HL-60 (cell line): ENCODE data around the gene FAM171A1.

ENCODE experiments used
- DNase-seq, 2 experiments: peaks; one replicate each; pipeline ENCODE4 v3.0.0-alpha.2; 2010 to 2020; ENCODE audit warnings: low read depth in 1 of 2, low spot score in 1 of 2
- H3K27ac ChIP-seq: fragments of 250-450 bp; sonication (Bioruptor Pico); replicated peaks from 2 replicates; pipeline ENCODE4 v1.5.1; 2020; ENCODE audit warnings: mild to moderate bottlenecking, moderate library complexity
- H3K27me3 ChIP-seq: fragments of 250-450 bp; sonication (Bioruptor Pico); 2 replicates; pipeline ENCODE4 v1.5.1; 2021; ENCODE audit warnings: mild to moderate bottlenecking, moderate library complexity; ENCODE audit not compliant: insufficient read depth, poor library complexity, severe bottlenecking
- H3K4me3 ChIP-seq: replicated peaks from 2 replicates; pipeline ENCODE4 v1.5.1; 2011; ENCODE audit warnings: mild to moderate bottlenecking, control low read depth, low read length; ENCODE audit not compliant: insufficient read depth
- GABPA ChIP-seq: IDR thresholded peaks from 2 replicates; pipeline ENCODE4 v1.6.1; 2012; ENCODE audit warnings: low read depth
- POLR2AphosphoS5 ChIP-seq: IDR thresholded peaks from 2 replicates; pipeline ENCODE4 v1.6.1; 2012; ENCODE audit warnings: low read depth
- SPI1 ChIP-seq: IDR thresholded peaks from 2 replicates; pipeline ENCODE4 v1.6.1; 2012; ENCODE audit warnings: low read depth, mild to moderate bottlenecking, borderline replicate concordance
- TF ChIP-seq, protein P1 (sequence below): IDR thresholded peaks from 2 replicates; pipeline ENCODE4 v1.6.1; 2012; ENCODE audit warnings: low read depth; ENCODE audit not compliant: insufficient replicate concordance
- TF ChIP-seq, protein P2 (sequence below): IDR thresholded peaks from one replicate; pipeline ENCODE4 v1.5.1; 2011; ENCODE audit warnings: low read length, control low read depth, inconsistent platforms; ENCODE audit not compliant: insufficient read depth

The FAM171A1 gene

DNA sequence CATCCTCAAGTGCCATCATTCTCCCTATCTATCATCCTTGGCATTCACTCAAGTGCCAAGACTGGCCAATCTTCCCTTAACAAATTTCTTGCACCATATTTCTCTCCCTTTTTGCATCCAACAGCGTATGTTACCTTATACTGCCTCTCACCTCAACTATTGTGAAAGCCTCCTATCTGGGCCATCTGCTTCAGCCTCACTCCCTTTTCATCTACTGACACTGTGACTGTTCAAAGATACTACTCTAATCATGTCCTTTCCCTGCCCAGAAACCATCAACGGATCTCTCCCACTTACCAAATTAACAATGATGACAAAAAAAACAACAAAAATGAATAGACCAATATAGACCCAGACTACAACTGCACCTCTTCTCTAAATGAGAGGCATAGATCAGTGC is 112.0 kb downstream of the FAM171A1 start:
- DNase-seq: no peak
- no peak overlapping the region for H3K27ac ChIP-seq
- TF ChIP-seq POLR2AphosphoS5 (no peak), GABPA (no peak), SPI1 (no peak)
- TF ChIP-seq, protein P1, sequence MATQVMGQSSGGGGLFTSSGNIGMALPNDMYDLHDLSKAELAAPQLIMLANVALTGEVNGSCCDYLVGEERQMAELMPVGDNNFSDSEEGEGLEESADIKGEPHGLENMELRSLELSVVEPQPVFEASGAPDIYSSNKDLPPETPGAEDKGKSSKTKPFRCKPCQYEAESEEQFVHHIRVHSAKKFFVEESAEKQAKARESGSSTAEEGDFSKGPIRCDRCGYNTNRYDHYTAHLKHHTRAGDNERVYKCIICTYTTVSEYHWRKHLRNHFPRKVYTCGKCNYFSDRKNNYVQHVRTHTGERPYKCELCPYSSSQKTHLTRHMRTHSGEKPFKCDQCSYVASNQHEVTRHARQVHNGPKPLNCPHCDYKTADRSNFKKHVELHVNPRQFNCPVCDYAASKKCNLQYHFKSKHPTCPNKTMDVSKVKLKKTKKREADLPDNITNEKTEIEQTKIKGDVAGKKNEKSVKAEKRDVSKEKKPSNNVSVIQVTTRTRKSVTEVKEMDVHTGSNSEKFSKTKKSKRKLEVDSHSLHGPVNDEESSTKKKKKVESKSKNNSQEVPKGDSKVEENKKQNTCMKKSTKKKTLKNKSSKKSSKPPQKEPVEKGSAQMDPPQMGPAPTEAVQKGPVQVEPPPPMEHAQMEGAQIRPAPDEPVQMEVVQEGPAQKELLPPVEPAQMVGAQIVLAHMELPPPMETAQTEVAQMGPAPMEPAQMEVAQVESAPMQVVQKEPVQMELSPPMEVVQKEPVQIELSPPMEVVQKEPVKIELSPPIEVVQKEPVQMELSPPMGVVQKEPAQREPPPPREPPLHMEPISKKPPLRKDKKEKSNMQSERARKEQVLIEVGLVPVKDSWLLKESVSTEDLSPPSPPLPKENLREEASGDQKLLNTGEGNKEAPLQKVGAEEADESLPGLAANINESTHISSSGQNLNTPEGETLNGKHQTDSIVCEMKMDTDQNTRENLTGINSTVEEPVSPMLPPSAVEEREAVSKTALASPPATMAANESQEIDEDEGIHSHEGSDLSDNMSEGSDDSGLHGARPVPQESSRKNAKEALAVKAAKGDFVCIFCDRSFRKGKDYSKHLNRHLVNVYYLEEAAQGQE: no peak
- TF ChIP-seq, protein P2, sequence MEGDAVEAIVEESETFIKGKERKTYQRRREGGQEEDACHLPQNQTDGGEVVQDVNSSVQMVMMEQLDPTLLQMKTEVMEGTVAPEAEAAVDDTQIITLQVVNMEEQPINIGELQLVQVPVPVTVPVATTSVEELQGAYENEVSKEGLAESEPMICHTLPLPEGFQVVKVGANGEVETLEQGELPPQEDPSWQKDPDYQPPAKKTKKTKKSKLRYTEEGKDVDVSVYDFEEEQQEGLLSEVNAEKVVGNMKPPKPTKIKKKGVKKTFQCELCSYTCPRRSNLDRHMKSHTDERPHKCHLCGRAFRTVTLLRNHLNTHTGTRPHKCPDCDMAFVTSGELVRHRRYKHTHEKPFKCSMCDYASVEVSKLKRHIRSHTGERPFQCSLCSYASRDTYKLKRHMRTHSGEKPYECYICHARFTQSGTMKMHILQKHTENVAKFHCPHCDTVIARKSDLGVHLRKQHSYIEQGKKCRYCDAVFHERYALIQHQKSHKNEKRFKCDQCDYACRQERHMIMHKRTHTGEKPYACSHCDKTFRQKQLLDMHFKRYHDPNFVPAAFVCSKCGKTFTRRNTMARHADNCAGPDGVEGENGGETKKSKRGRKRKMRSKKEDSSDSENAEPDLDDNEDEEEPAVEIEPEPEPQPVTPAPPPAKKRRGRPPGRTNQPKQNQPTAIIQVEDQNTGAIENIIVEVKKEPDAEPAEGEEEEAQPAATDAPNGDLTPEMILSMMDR: no peak
- no peaks in the 10 kb centered on the region for H3K27me3 ChIP-seq
- H3K4me3 ChIP-seq: no peak overlapping the region

DNA sequence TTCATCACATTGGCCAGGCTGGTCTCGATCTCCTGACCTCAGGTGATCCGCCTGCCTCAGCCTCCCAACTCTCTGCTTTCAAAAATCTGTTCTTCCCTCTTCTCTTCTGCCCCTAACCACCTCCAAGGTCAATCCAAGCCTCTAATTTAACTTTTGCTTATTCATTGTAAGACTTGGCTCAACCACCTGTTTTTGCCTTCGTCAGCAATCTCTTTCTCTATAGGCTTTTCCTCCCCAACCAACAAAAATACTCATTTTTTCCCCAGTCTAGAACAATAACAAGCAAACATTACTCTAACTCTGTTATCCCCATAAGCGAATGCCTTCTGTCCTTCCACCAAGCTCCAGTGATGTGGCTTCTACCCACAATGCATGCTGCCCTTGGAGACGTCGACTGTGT is 112.8 kb downstream of the FAM171A1 start:
- H3K27ac ChIP-seq: no peak overlapping the region
- DNase-seq: no peak
- TF ChIP-seq, protein P2: no peak
- TF ChIP-seq GABPA: no peak
- TF ChIP-seq SPI1: no peak
- TF ChIP-seq, protein P1: no peak

DNA sequence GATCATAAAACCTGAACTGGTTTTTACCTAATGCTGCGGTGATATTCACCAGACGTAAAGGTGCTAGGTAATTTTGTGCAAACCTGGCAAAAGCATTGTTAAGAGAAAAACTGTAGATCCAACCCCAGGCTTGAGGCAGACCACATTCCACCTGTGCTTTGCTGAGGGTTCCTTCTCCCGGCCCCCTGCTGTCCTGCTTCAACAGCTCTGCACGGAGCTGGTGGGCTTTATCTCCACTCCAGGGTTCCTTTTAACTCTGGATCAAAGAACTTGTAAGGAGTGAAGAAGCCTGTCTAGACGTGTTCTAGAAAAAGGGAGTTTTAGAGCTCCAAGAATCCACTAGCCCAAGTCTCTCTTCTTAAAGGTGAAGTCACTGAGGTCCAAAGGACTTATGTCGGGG is 115.1 kb downstream of the FAM171A1 start:
- H3K27ac ChIP-seq: no peak overlapping the region
- H3K4me3 ChIP-seq: no peak overlapping the region
- TF ChIP-seq, protein P1: no peak
- TF ChIP-seq, protein P2: no peak
- no peak for TF ChIP-seq POLR2AphosphoS5
- no peak for TF ChIP-seq GABPA
- TF ChIP-seq SPI1: no peak
- no peaks in the 10 kb centered on the region for H3K27me3 ChIP-seq
- no peak for DNase-seq

More for the DNA sequence above, 112.8 kb downstream of the FAM171A1 start:
- H3K4me3 ChIP-seq: no peak overlapping the region
- H3K27me3 ChIP-seq: no peaks in the 10 kb centered on the region
